ENCODE results near the gene LPIN1. TPM values are rescaled to one million over a fixed set of nuclear protein-coding genes. Genes with fewer than 3 reads are reported as not detected.

LPIN1 gene
- total and polyA plus RNA-seq, 2 of the 8 experiments (the other 6 are each of a cell fraction or from before 2014, with no cell fraction given) = 4.3 to 9.8 TPM

DNA sequence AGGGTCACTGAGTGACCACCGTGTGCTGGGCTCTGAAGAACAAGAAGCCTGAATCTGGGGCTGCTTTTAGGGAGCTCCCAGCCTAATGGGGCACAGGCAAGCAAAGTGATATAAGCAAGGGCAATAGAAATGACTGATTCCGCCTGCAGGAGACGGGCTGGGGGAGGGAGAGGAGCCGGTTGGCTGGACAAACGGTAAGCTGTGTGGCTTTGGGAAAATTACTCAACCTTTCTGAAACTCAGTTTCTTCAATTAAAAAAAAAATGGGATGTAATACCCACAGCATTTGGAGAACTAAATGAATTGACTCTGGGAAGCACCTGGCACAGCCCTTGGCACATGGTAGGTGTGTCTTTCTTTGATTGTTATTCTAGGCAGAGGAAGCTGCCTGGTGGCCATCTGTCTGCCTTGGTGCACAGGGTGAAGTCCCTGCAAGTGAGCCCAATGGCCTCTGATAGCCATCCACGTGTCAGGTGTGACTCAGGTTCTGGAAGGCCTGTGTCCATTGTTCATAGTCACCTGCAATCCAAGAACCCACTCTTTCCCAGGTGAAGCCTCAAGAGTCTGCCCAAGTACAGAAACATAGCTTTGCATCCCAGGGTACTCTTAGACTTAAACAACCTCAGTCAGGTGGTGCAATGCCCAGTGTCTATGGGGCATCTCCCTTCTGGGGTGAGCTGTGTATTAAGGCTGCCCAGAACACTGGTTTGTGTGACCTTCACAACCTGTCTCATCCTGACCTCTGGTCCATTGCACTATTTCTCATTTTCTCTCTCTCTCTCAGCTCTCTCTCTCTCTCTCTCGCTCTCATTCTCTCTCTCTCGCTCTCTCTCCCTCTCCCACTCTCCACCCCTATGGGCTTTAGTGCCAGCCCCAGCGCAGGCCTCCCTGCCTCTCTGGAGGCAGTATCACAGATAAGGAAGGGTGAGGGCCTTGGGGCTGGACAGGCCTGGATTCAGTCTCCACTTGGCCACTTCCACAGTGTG is 46.5 kb upstream of the LPIN1 start:
- H3K36me3 ChIP-seq (ENCODE audit: control insufficient read depth in 2 of 4, insufficient read depth in 4 of 4, low read length in 3 of 4) = no peaks in the 10 kb centered on the region
- H3K9ac ChIP-seq (replicated peaks in 1 of 4; ENCODE audit: extremely low read depth in 1 of 4, low read depth in 3 of 4, low read length in 3 of 4) = no peak overlapping the region
- no peak overlapping the region for H4K91ac ChIP-seq (replicated peaks; ENCODE audit: insufficient read length, low read length)
- 70 to 100% methylated on average over 2 to 8 of the region's 9 CpGs for WGBS, 2 experiments (ENCODE audit: extremely low coverage in 1 of 2, insufficient coverage in 1 of 2, insufficient read length in 1 of 2, insufficient replicate concordance in 2 of 2, low coverage in 1 of 2, low lambda C conversion rate in 2 of 2, missing lambda C conversion rate in 1 of 2)
- no peak overlapping the region for H3K4me3 ChIP-seq (ENCODE audit: extremely low read depth in 1 of 4, insufficient read depth in 2 of 4, low read depth in 3 of 4, low read length in 4 of 4)
- H4K20me1 ChIP-seq (replicated peaks in 1 of 2; ENCODE audit: control insufficient read depth in 1 of 2, insufficient read depth in 2 of 2, low read length in 2 of 2) = no peaks in the 10 kb centered on the region
- no peak overlapping the region for H3K23ac ChIP-seq (ENCODE audit: insufficient read length)
- CTCF ChIA-PET (ENCODE audit: partially characterized antibody) = interaction anchor here (0.5 to 10.9 kb wide), 13 partner anchors 10 to 1040 kb away, joined by 3 to 91 read pairs (median 5); partner anchors contain the start of gene LPIN1
- H3K9me3 ChIP-seq (ENCODE audit: insufficient read depth in 2 of 2, low read depth in 1 of 2, low read length in 1 of 2) = no peaks in the 10 kb centered on the region
- H3K4ac ChIP-seq (replicated peaks; ENCODE audit: insufficient read length, low read depth, low read length) = no peak overlapping the region
- no peaks in the 10 kb centered on the region for H3K27me3 ChIP-seq (replicated peaks in 1 of 4; ENCODE audit: control insufficient read depth in 3 of 4, extremely low read depth in 1 of 4, insufficient read depth in 3 of 4, low read length in 3 of 4)
- no peak overlapping the region for H2AK5ac ChIP-seq (ENCODE audit: low read depth, low read length)
- POLR2A ChIA-PET (ENCODE audit: partially characterized antibody) = interaction anchor here (0.7 kb wide), 1 partner anchor 16 kb away, joined by 3 read pairs; no protein-coding TSS in a partner anchor
- H3K4me2 ChIP-seq (ENCODE audit: insufficient read depth in 1 of 2, low read depth in 2 of 2, low read length in 2 of 2) = no peak overlapping the region
- no peaks in the 10 kb centered on the region for H3K79me2 ChIP-seq (ENCODE audit: control insufficient read depth in 1 of 2, insufficient read depth in 2 of 2, low read length in 2 of 2)
- H2BK5ac ChIP-seq (ENCODE audit: low read depth, low read length) = no peak overlapping the region
- no peak for DNase-seq (ENCODE audit: low read depth in 1 of 2, low spot score in 2 of 2)
- no peaks in the 10 kb centered on the region for H3K23me2 ChIP-seq (ENCODE audit: low read depth, low read length)
- no peak for FAIRE-seq
- H2BK20ac ChIP-seq (ENCODE audit: low read length) = no peak overlapping the region
- no peak overlapping the region for H2BK120ac ChIP-seq (replicated peaks; ENCODE audit: low read depth, low read length)
- H2BK15ac ChIP-seq (ENCODE audit: low read length) = no peak overlapping the region
- no peak overlapping the region for H3K56ac ChIP-seq (replicated peaks; ENCODE audit: insufficient read length, low read depth, low read length)
- H3K79me1 ChIP-seq (ENCODE audit: low read depth, low read length) = no peaks in the 10 kb centered on the region
- no peak overlapping the region for H2AFZ ChIP-seq (ENCODE audit: low read length)
- TF ChIP-seq NANOG (IDR thresholded peaks at IDR 0.05; ENCODE audit: insufficient read depth, low read depth, low read length, poor library complexity, severe bottlenecking) (no peak), POLR2AphosphoS5 (IDR thresholded peaks at IDR 0.05; ENCODE audit: low read depth, low read length) (no peak), RXRA (IDR thresholded peaks at IDR 0.05; ENCODE audit: insufficient read depth, low read depth, low read length) (no peak), KDM1A (IDR thresholded peaks at IDR 0.05; ENCODE audit: borderline replicate concordance, low read length) (no peak), PHF8 (conservative IDR thresholded peaks at IDR 0.05; ENCODE audit: low read depth, low read length) (no peak), SP4 (IDR thresholded peaks at IDR 0.05; ENCODE audit: low read length) (no peak), KDM5A (IDR thresholded peaks at IDR 0.05; ENCODE audit: low read length) (no peak)
- TF ChIP-seq, protein P1, sequence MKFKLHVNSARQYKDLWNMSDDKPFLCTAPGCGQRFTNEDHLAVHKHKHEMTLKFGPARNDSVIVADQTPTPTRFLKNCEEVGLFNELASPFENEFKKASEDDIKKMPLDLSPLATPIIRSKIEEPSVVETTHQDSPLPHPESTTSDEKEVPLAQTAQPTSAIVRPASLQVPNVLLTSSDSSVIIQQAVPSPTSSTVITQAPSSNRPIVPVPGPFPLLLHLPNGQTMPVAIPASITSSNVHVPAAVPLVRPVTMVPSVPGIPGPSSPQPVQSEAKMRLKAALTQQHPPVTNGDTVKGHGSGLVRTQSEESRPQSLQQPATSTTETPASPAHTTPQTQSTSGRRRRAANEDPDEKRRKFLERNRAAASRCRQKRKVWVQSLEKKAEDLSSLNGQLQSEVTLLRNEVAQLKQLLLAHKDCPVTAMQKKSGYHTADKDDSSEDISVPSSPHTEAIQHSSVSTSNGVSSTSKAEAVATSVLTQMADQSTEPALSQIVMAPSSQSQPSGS (IDR thresholded peaks at IDR 0.05; ENCODE audit: low read length) = no peak
- no peak overlapping the region for H3K14ac ChIP-seq (ENCODE audit: insufficient read length)
- H2BK12ac ChIP-seq (ENCODE audit: low read depth, low read length) = 0 out of 2 replicates have a peak overlapping the region, but pooled peaks have one; percentile 1
- no peaks in the 10 kb centered on the region for H3K4me1 ChIP-seq (replicated peaks in 1 of 4; ENCODE audit: control insufficient read depth in 3 of 4, insufficient read depth in 4 of 4, low read length in 3 of 4)
- no peak overlapping the region for H3K27ac ChIP-seq (ENCODE audit: low read depth, low read length)
- H4K5ac ChIP-seq (ENCODE audit: insufficient read length, low read depth, low read length) = no peak overlapping the region
- no peak overlapping the region for H3K18ac ChIP-seq (ENCODE audit: extremely low read depth, low read length)
- H4K8ac ChIP-seq (ENCODE audit: extremely low read depth, insufficient read depth, low read length) = no peak overlapping the region

All from H1 (cell line).